ENCODE data around the gene KIAA0408.

KIAA0408 gene

DNA sequence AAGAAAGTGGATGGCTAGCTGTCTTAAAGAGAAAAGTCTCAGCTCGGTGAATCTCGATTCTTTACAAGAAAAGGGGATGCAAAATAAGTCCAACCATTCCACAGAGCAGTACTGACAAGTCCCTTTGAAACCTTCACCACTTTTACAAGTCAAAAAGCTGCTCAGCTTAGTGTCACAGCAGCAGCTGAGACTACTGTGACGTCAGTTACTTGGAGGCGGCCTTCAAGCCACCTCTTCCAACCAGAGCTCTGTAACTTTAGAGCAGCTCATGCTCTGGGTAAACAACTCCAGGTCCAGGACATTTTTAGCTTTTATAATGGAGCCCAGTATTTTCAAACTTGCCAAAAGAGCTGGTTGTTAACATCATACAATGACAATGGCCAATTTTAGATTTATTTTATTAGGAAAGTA lies at the start of gene KIAA0408:
KIAA0408 (minus strand) TSS at position 159 of the 411 bp plus-strand sequence. CDS start 5,408 bp downstream, outside the sequence.
- no peak for DNase-seq

DNA sequence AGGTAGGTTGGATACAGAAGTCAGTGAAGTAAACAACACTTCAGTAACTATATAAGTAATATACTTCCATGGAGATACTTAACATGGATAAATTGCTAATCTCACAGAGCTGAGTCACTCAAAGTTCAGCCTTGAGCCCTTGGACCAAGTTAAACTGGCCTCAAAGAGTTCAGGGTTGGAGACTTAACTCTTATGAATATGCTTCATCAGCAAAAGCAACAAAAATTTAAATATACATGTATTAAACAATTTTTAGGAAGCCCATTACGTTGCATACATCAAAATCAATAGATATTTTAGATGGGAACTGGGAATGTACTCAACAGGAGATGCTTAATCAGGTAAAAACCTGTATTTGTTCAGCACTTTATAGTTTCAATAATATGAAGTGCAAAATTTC lies 47.7 kb upstream of the KIAA0408 start:
- DNase-seq: no peak

DNA sequence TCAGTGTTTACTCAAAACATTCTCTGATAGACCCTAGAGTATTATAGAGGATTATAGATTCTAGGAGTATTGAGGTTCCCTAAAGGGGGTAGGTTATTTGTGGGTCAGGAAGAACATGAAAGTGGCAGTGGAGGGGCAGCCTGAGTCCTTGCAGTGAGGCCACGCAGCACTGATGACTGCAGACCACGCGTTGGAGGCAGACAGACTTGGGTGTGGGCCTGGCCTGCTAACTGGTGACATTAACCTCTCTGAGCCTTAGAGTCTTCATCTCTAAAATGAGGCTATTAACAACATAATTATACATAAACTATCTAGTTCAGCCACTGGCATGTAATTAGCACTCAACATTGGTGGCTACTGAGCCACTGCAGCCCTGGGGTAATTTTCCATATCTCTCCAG lies 43.8 kb upstream of the KIAA0408 start:
- no peak for DNase-seq

DNA sequence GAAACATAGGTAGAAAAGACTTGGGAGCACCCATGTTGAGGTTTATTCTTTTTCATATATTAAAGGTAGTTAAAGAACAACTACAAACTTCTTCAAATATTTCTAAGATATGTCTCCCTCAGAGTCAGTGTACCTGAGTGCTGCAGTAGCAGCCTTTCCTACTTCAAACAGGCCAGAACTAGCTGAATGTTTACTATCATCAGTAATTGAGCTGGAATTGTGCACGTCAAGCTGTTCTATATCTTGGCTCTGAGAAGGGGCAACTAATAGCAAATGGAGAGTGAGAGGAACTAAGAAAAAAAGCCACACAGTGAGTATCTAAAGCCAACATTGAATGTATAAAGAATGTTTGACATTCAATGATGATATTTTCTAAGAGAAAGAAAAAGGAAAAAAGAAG lies 38.2 kb upstream of the KIAA0408 start:
- DNase-seq: no peak

DNA sequence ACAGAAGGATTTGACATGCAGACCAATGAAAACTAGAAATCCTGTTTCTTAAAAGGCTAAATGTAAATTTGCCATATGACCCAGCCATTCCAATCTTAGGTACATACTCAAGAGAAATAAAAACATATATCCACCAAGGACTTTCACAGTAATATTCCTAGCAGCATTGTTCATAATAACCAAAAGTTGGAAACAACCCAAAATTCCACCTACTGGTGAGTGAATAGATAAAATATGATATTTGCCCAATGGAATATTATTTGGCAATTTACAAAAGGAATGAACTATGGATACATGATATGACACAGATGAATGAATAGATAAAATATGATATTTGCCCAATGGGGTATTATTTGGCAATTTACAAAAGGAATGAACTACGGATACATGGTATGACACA lies 37.3 kb upstream of the KIAA0408 start:
- DNase-seq: no peak

DNA sequence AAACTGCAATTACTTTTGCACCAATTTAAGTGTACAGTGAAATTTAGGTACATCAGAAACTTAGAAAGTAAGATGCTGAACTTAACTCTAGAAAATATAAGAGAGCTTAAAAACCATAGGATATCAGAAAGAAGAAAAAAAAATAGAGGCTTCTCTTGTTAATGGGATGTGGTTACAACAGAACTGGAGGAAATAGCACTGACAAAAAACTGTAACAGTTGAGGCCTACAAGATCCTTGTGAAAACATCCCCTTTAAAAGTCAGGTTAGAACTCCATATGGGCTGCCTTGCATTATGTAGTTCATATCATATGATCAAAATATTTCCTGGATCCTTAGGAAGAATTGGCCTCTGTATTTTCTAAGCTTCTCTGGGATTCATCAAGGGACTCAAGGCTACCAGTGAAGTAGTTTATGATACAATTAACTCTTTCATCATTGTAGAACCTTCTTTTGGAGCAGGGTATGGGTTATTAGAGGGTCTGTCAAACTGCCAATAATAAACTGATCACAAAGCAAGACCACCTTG lies 35.1 kb upstream of the KIAA0408 start:
- DNase-seq: no peak

DNA sequence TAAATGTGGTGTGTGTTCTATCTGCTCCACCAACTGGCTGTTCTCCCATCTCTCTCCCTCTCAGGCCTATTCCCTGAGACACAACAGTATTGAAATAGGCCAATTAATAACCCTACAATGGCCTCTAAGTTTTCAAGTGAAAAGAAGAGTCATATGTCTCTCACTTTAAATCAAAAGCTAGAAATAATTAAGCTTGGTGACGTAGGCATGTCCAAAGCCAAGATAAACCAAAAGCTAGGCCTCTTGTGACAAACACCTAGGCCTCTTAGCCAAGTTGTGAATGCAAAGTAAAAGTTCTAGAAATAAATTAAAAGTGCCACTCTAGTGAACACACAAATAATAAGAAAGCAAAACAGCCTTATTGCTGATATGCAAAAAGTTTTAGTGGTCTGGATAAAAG lies 30.1 kb upstream of the KIAA0408 start:
- no peak for DNase-seq

- DNase-seq: no peak
These were observed 27.7 kb upstream of the KIAA0408 start for GRCh38 chr6:127486934-127487333.

- peak; percentile 25 for DNase-seq
These were observed 25.1 kb upstream of the KIAA0408 start for GRCh38 chr6:127484212-127484863.

GRCh38 chr6:127483399-127484055 lies 24.3 kb upstream of the KIAA0408 start:
- DNase-seq: no peak

DNA sequence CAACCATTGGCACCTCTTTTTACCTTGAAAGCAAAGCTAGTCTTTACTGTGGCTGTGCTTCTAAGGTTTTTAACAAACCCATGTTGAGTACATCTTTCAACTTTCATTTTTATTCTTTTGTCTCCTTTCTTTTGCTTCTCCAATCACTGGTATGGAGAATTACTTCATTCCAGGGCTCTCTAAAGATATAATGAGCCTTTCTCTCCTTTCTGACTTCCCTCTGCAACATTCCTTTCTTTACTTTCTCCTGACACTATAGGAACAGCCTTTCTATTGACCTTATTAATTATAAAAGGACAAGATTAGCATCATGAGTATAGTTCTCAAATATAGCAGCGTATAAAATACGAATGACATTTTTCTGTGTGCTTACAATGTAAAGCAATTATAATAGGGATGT lies 23.1 kb upstream of the KIAA0408 start:
- no peak for DNase-seq

- no peak for DNase-seq
These were observed 22.4 kb upstream of the KIAA0408 start for GRCh38 chr6:127481628-127482027.

DNA sequence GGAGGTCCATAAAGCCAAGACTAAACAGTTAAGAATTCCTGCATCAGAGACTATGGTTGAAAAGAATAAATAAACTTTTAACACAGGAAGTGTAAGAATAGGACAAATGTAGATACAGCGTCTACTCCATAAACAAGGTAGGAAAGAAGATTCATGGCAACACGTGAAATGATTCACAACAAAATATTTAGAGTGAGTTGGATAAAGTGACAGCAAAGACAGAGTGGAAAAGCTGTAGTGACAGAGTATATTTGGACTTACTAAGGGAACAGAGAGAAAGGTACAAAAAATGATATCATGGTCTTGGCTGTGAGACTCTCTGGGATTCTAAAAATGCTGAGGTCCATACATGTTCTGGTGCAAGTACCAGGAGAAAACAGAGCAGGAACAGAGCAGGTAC lies 21.9 kb upstream of the KIAA0408 start:
- DNase-seq: no peak

GRCh38 chr6:127477658-127478057 lies 18.5 kb upstream of the KIAA0408 start:
- no peak for DNase-seq

DNA sequence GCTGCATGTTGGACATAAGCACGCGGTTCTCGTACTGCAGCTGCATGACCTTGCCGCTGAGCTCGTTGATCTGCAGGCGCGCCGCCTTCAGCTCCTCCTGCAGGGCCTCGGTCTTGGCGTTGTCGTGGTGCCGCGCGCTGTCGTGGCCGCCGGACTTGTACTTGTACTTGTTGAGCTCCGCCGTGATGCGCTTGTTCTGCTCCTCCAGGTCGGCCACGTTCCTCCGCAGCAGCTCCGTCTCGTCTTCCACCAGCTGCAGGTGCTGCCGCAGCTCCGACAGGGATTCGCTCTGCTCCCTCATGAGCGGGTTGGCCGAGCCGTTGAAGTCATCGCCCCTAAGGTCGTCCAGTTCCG lies 16.6 kb upstream of the KIAA0408 start:
- no peak for DNase-seq

DNA sequence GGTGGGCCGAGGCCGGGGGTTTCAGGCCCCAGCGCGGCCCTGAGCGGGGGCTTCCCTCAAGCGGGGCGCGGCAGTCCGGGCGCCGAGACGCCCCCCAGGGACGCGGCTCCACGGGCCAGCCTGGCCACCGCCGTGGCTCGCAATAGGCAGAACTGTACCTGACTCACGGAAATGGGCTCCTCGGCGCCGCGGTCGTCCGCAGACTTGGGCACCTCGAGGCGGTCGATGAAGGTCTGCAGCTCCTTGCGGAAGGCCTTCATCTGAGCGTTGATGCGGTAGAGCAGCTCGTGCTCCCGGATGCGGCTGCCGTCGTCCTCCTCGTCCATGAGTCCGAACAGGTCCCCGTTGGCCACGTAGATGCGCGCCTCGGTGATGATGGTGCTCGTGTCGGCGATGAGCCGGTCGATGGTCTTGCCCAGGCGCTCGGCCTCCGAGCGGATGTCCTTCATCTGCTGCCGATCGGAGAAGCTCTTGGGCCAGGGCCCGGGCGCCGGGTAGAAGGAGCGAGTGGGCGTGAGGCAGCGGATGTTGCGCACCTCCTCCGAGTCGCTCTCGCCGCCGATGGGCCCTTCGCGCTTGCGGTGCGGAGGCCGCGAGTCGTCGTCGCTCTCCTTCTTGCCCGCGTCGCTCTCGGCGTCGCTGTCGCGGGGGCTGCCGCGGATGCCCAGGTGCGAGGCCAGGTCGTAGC lies 16.1 kb upstream of the KIAA0408 start:
- no peak for DNase-seq

GRCh38 chr6:127471379-127472255 lies 12.4 kb upstream of the KIAA0408 start:
- no peak for DNase-seq

GRCh38 chr6:127468936-127469335 lies 9.7 kb upstream of the KIAA0408 start:
- no peak for DNase-seq

DNA sequence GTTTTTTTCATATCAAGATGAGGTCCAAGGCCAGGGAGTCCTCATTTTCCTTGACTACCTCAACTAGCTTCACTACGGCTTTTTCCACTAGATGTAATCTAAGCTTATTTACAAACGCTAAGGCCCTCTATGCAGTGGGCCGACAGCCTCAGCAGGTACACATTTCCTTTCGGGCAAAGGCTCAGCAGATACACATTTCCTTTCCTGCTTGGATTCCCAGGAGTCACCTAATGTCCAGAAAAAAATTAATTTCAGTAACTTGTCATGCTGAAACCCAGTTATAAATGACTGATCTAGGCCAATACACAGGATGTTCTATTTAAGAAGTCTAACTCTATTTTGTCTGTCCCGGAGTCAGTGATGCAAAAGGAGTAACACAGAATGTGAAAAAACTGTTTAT lies 7.2 kb upstream of the KIAA0408 start:
- no peak for DNase-seq

GRCh38 chr6:127464881-127465459 lies 5.8 kb upstream of the KIAA0408 start:
- peak; percentile 79 for DNase-seq

DNA sequence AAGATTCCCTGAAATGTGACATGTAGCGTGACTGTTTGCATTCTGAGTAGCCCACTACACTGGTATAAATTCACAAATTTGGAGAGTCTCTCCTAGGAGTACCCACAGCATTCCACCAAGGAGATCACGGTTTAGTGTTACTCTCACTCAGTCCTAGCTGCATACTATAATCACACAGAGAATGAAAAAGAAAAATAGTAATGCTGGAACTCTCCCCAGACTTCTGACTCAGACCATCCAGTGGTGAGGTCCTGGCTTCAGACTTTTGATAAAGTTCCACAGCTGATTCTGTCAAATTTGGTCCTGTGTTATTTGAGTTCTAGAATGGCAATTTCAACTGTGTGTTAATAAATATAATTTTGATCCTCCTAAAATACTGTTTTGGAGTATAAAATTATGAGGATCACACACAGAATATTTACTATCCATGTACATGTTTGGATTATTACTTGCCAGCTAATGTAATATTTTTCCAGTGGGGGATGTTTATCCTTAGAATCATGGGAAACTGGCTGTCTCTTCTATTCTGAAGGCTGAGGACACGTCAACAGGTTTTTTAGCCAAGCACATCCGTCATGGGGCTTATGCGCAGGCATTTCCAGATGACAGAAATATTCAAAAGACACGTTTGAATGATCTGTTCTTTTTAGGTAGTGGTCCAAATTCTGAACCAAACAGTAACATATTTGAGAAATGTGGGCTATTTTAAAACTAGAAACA lies 5.1 kb upstream of the KIAA0408 start:
- DNase-seq: no peak

- DNase-seq: no peak
These were observed 3.9 kb upstream of the KIAA0408 start for GRCh38 chr6:127463056-127463455.
